ENCODE results near the gene FTO. TPM values are rescaled to one million over a fixed set of nuclear protein-coding genes. Genes with fewer than 3 reads are reported as not detected.

FTO gene
- total and polyA plus RNA-seq, 2 of the 13 experiments (the other 11 are each of a cell fraction or from before 2014, with no cell fraction given), result 41.6 to 55.8 TPM

- no peak for TF ChIP-seq TFDP1 (CRISPR knock-in tag; IDR thresholded peaks at IDR 0.05; ENCODE audit: borderline replicate concordance)
- TF ChIP-seq TCF7 (IDR thresholded peaks at IDR 0.05; ENCODE audit: low read depth), result no peak
- TF ChIP-seq EEA1 (CRISPR knock-in tag; IDR thresholded peaks at IDR 0.05; ENCODE audit: borderline replicate concordance), result no peak
- no peak for TF ChIP-seq RXRA (CRISPR knock-in tag; IDR thresholded peaks at IDR 0.05)
- no peak for TF ChIP-seq ZNF646 (CRISPR knock-in tag; IDR thresholded peaks at IDR 0.05)
- no peak for TF ChIP-seq ZNF383 (CRISPR knock-in tag; IDR thresholded peaks at IDR 0.05; ENCODE audit: borderline replicate concordance)
- no peak for TF ChIP-seq JUN (CRISPR knock-in tag; IDR thresholded peaks at IDR 0.05)
- no peak for TF ChIP-seq ZNF629 (CRISPR knock-in tag; conservative IDR thresholded peaks at IDR 0.05)
Measured at GRCh38 chr16:53780051-53780450, 76.1 kb downstream of the FTO start (continued).
